ENCODE measurements around the gene SULT4A1.

GRCh38 chr22:43846966-43847365 lies 15.3 kb downstream of the SULT4A1 start:
- no peak for TF ChIP-seq CTCF (IDR thresholded peaks at IDR 0.05)
- TF ChIP-seq POLR2A (IDR thresholded peaks at IDR 0.05) = no peak

Data from body of pancreas (tissue), 4 donors.